ENCODE results near the gene FBXW5. TPM values are rescaled to one million over a fixed set of nuclear protein-coding genes. Genes with fewer than 3 reads are reported as not detected.

FBXW5 gene
- total RNA-seq, 2 donors from 2014 or later: 162 to 174 TPM

DNA sequence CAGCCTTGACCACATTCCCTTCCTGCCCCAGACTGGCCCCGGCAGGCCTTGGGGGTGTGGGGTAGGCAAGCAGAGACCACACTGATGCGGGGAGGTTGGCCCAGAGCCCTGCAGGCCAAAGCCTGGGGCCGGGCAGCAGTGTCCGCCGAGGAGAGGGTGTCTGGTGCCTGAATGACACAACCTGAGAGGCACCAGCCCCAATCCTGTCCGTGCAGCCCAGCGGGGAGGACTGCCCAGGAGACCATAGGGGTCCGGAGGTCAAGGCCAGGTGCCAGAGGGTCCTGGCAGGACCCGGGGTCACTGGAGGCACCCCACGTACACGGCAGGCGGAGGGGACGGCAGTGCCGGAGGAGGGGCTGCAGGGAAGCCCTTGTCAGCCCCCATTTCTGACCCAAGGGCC, 27.2 kb upstream of the FBXW5 start:
- no peaks in the 10 kb centered on the region for H3K9me3 ChIP-seq
- no peak overlapping the region for H3K9ac ChIP-seq (ENCODE audit: low read depth in 2 of 2, low read length in 2 of 2)
- DNase-seq: no peak
- no peaks in the 10 kb centered on the region for H3K36me3 ChIP-seq
- H3K27ac ChIP-seq: no peak overlapping the region
- H3K27me3 ChIP-seq: no peaks in the 10 kb centered on the region
- no peaks in the 10 kb centered on the region for H3K4me1 ChIP-seq
- no peak overlapping the region for H3K4me3 ChIP-seq
- TF ChIP-seq, protein P1, sequence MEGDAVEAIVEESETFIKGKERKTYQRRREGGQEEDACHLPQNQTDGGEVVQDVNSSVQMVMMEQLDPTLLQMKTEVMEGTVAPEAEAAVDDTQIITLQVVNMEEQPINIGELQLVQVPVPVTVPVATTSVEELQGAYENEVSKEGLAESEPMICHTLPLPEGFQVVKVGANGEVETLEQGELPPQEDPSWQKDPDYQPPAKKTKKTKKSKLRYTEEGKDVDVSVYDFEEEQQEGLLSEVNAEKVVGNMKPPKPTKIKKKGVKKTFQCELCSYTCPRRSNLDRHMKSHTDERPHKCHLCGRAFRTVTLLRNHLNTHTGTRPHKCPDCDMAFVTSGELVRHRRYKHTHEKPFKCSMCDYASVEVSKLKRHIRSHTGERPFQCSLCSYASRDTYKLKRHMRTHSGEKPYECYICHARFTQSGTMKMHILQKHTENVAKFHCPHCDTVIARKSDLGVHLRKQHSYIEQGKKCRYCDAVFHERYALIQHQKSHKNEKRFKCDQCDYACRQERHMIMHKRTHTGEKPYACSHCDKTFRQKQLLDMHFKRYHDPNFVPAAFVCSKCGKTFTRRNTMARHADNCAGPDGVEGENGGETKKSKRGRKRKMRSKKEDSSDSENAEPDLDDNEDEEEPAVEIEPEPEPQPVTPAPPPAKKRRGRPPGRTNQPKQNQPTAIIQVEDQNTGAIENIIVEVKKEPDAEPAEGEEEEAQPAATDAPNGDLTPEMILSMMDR (IDR thresholded peaks at IDR 0.05): no peak
- intact Hi-C loops (cut with DNase I): no loop called here

- no peaks in the 10 kb centered on the region for H3K36me3 ChIP-seq
- no peak overlapping the region for H3K4me3 ChIP-seq
- TF ChIP-seq, protein P1 (IDR thresholded peaks at IDR 0.05): no peak
- H3K9ac ChIP-seq (ENCODE audit: low read depth in 2 of 2, low read length in 2 of 2): no peak overlapping the region
- no peak overlapping the region for H3K27ac ChIP-seq
- H3K27me3 ChIP-seq: no peaks in the 10 kb centered on the region
- no peaks in the 10 kb centered on the region for H3K9me3 ChIP-seq
- intact Hi-C loops (cut with DNase I): no loop called here
- no peaks in the 10 kb centered on the region for H3K4me1 ChIP-seq
- DNase-seq: no peak
Observed at GRCh38 chr9:136970361-136970760, 25.8 kb upstream of the FBXW5 start.

DNA sequence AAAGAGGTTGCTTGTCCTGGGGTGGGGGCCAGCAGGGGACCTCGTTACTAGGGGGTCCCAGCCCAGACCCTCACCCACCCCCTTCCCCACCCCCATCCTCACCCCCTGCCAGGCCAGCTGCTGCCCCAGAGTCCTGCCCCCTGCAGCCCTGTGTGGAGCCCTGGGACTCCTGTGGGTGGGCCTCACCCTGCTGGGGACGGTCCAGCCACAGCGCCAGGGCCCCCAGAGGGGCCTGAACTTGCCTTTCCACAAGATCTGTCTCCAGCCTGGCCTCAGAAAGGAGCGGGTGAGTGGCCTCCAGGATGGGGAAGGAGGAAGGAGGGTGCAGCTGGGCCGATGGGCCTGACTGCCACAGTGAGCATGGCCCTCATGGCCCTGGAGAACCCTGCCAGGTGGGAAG, 25.2 kb upstream of the FBXW5 start:
- Histone ChIP-seq H3K27me3 (no peaks in the 10 kb centered on the region), H3K36me3 (no peaks in the 10 kb centered on the region), H3K4me1 (no peaks in the 10 kb centered on the region), H3K27ac (no peak overlapping the region), H3K9ac (ENCODE audit: low read depth in 2 of 2, low read length in 2 of 2) (no peak overlapping the region), H3K9me3 (no peaks in the 10 kb centered on the region), H3K4me3 (no peak overlapping the region)
- no peak for DNase-seq
- intact Hi-C loops (cut with DNase I): no loop called here
- TF ChIP-seq, protein P1 (IDR thresholded peaks at IDR 0.05): no peak

DNA sequence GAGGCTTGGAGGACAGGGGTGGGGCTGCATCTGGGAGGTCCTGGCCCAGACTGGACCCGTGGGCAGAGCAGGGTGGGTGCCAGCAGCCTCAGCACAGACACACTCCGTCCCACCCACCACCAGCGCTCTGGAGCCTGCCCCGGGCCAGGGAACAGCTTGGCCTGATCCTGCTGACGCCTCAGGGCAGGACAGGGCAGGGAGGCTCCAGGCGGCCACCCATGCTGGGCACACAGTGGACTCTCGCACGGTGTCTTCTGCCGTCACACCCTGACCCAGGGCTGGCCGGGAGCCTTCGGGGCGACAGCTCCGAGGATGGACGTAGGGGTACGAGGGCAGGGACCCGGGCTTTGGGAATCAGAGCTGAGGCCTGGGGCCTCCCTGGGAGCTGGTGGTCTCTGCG, 24.6 kb upstream of the FBXW5 start:
- Histone ChIP-seq H3K4me1 (no peaks in the 10 kb centered on the region), H3K27me3 (no peaks in the 10 kb centered on the region), H3K36me3 (no peaks in the 10 kb centered on the region), H3K9me3 (no peaks in the 10 kb centered on the region), H3K4me3 (no peak overlapping the region), H3K27ac (no peak overlapping the region), H3K9ac (ENCODE audit: low read depth in 2 of 2, low read length in 2 of 2) (no peak overlapping the region)
- TF ChIP-seq, protein P1 (IDR thresholded peaks at IDR 0.05): no peak
- intact Hi-C loops (cut with DNase I): no loop called here
- no peak for DNase-seq

DNA sequence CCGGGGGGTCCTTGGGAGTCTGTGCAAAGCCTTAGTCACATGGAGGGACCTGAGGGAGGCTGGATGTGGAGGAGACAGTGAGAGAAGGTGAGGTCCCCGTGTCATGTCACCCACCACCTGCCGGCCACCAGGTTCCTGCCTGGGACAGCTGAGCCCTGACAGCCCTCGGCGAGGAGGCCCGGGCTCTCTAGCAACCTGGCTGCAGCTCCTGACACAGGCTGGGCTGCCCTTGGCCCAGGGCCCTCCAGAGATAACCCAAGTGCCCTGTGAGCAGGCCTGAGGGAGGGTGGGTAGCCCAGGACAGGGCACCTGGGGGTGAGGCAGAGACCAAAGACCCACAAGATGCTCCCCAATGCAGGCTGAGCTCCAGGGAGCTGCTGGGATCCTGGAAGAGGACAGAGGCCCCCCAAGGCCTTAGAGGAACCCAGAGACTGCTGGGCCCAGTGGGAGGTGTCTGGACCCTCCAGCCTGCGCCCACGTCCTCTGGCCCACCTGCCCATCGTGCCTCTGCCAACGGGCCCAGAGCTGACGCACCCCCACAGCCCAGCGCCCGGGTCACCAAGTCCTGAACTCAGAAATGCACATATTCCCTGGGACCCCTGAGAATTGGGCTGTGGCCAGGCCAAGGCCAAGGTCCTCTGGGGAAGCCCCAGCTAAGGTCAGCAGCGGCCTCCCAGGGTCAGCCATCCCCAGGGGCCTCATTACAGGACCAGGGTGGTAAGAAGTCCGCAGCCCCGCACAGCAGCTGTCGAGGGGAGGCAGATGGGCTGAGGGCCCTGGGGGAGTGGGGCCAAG, 24.0 kb upstream of the FBXW5 start:
- TF ChIP-seq, protein P1 (IDR thresholded peaks at IDR 0.05): no peak
- intact Hi-C loops (cut with DNase I): no loop called here

More for the DNA sequence above, 24.0 kb upstream of the FBXW5 start:
- Histone ChIP-seq H3K4me1 (no peaks in the 10 kb centered on the region), H3K36me3 (no peaks in the 10 kb centered on the region), H3K27ac (no peak overlapping the region), H3K4me3 (no peak overlapping the region), H3K9ac (ENCODE audit: low read depth in 2 of 2, low read length in 2 of 2) (no peak overlapping the region), H3K9me3 (no peaks in the 10 kb centered on the region), H3K27me3 (no peaks in the 10 kb centered on the region)
- DNase-seq: no peak
